Liver (tissue), 9 donors: ENCODE measurements around the gene GANC. TPM values are rescaled to one million over a fixed set of nuclear protein-coding genes. Genes with fewer than 3 reads are reported as not detected.

Experiments
- DNase-seq: peaks from one replicate; pipeline ENCODE4 v3.0.0-alpha.2; 2017; ENCODE audit warnings: low spot score
- H3K27ac ChIP-seq, 2 donors: one replicate each; pipeline ENCODE4 v1.7.0; 2013; ENCODE audit warnings: inconsistent platforms in 2 of 2, low read length in 2 of 2, control low read depth in 1 of 2, low read depth in 1 of 2, mild to moderate bottlenecking in 1 of 2
- H3K27me3 ChIP-seq, 4 donors: one replicate each; pipeline versions ENCODE4 v1.6.1 to v1.7.0; 2013; ENCODE audit warnings: low read length in 3 of 4, inconsistent platforms in 1 of 4, mild to moderate bottlenecking in 1 of 4, moderate library complexity in 1 of 4; ENCODE audit not compliant: control insufficient read depth in 4 of 4, insufficient read depth in 4 of 4
- H3K36me3 ChIP-seq, 4 donors: one replicate each; pipeline versions ENCODE4 v1.6.1 to v1.7.0; 2013; ENCODE audit warnings: low read length in 3 of 4, mild to moderate bottlenecking in 3 of 4, low read depth in 1 of 4, moderate library complexity in 1 of 4; ENCODE audit not compliant: control insufficient read depth in 4 of 4, insufficient read depth in 3 of 4
- H3K4me1 ChIP-seq, 4 donors: one replicate each; pipeline versions ENCODE4 v1.6.1 to v1.7.0; 2013; ENCODE audit warnings: low read length in 3 of 4, mild to moderate bottlenecking in 3 of 4, moderate library complexity in 1 of 4; ENCODE audit not compliant: control insufficient read depth in 4 of 4, insufficient read depth in 4 of 4
- H3K4me3 ChIP-seq, 3 donors: one replicate each; pipeline versions ENCODE4 v1.6.1 to v1.7.0; 2013; ENCODE audit warnings: low read length in 3 of 3, control low read depth in 1 of 3, low read depth in 1 of 3, mild to moderate bottlenecking in 1 of 3
- H3K9ac ChIP-seq, 2 donors: one replicate each; pipeline ENCODE4 v1.7.0; 2013; ENCODE audit warnings: low read length in 2 of 2, mild to moderate bottlenecking in 2 of 2, moderate library complexity in 2 of 2, control low read depth in 1 of 2, low read depth in 1 of 2
- H3K9me3 ChIP-seq, 4 donors: one replicate each; pipeline versions ENCODE4 v1.6.1 to v1.7.0; 2013; ENCODE audit warnings: low read length in 3 of 4; ENCODE audit not compliant: control insufficient read depth in 4 of 4
- ATF3 ChIP-seq: IDR thresholded peaks from 2 replicates; pipeline ENCODE4 v1.6.1; 2016; ENCODE audit warnings: antibody characterized with exemption
- CTCF ChIP-seq: fragments of 150-350 bp; IDR thresholded peaks from 2 replicates; pipeline ENCODE4 v1.5.1; 2017; ENCODE audit warnings: improper control_type of control experiment, low read depth, low read length; ENCODE audit not compliant: missing input control
- EGR1 ChIP-seq, 2 donors: IDR thresholded peaks; 2 replicates each; pipeline ENCODE4 v1.6.1; 2016 to 2018; ENCODE audit warnings: antibody characterized with exemption in 2 of 2, low read depth in 2 of 2
- FOXA1 ChIP-seq: IDR thresholded peaks from 2 replicates; pipeline ENCODE4 v1.6.1; 2016; ENCODE audit warnings: antibody characterized with exemption
- FOXA2 ChIP-seq: IDR thresholded peaks from 2 replicates; pipeline ENCODE4 v1.6.1; 2016; ENCODE audit warnings: antibody characterized with exemption
- GABPA ChIP-seq, 2 donors: IDR thresholded peaks in 1 of 2; conservative IDR thresholded peaks in 1 of 2; 2 replicates each; pipeline ENCODE4 v1.6.1; 2016; ENCODE audit warnings: antibody characterized with exemption in 2 of 2, mild to moderate bottlenecking in 1 of 2, moderate library complexity in 1 of 2
- HNF4A ChIP-seq, 2 donors: conservative IDR thresholded peaks; 2 replicates each; pipeline ENCODE4 v1.6.1; 2016; ENCODE audit warnings: antibody characterized with exemption in 2 of 2, mild to moderate bottlenecking in 2 of 2
- HNF4G ChIP-seq: IDR thresholded peaks from 2 replicates; pipeline ENCODE4 v1.6.1; 2016; ENCODE audit warnings: antibody characterized with exemption
- JUND ChIP-seq, 2 donors: IDR thresholded peaks; 2 replicates each; pipeline ENCODE4 v1.6.1; 2016; ENCODE audit warnings: antibody characterized with exemption in 2 of 2
- MAX ChIP-seq: IDR thresholded peaks from 2 replicates; pipeline ENCODE4 v1.6.1; 2016; ENCODE audit warnings: antibody characterized with exemption
- NR2F2 ChIP-seq: IDR thresholded peaks from 2 replicates; pipeline ENCODE4 v1.6.1; 2016; ENCODE audit warnings: antibody characterized with exemption
- RAD21 ChIP-seq, 2 donors: IDR thresholded peaks; 2 replicates each; pipeline ENCODE4 v1.6.1; 2016; ENCODE audit warnings: antibody characterized with exemption in 2 of 2, mild to moderate bottlenecking in 2 of 2
- REST ChIP-seq: IDR thresholded peaks from 2 replicates; pipeline ENCODE4 v1.6.1; 2016; ENCODE audit warnings: antibody characterized with exemption, mild to moderate bottlenecking
- RXRA ChIP-seq, 2 donors: IDR thresholded peaks; 2 replicates each; pipeline ENCODE4 v1.6.1; 2017 to 2018; ENCODE audit warnings: antibody characterized with exemption in 2 of 2, mild to moderate bottlenecking in 1 of 2
- SP1 ChIP-seq: IDR thresholded peaks from 2 replicates; pipeline ENCODE4 v1.6.1; 2018; ENCODE audit warnings: antibody characterized with exemption, mild to moderate bottlenecking
- TAF1 ChIP-seq: conservative IDR thresholded peaks from 2 replicates; pipeline ENCODE4 v1.6.1; 2016; ENCODE audit warnings: antibody characterized with exemption, mild to moderate bottlenecking
- YY1 ChIP-seq: IDR thresholded peaks from 2 replicates; pipeline ENCODE4 v1.6.1; 2016; ENCODE audit warnings: antibody characterized with exemption, mild to moderate bottlenecking
- ZBTB33 ChIP-seq: IDR thresholded peaks from 2 replicates; pipeline ENCODE4 v1.6.1; 2016; ENCODE audit warnings: antibody characterized with exemption
- WGBS: extraction: QIAGEN DNeasy Blood & Tissue Kit; methylation state at CpG from one replicate; pipeline ENCODE4 v1.1.7; 2013; 5-methylcytosine and 5-hydroxymethylcytosine counted together
- polyA plus RNA-seq, 2 donors: library from polyadenylated mRNA; stranded (reverse) in 1 of 2; unstranded in 1 of 2; fragments of 200-250 nt in 1 of 2; fragments of >200 nt in 1 of 2; fragmentation: Nextera tagmentation in 1 of 2; extraction: Ambion mirVana in 1 of 2; gene quantifications; one replicate each; pipeline versions ENCODE4 v1.2.1 to v1.2.3, GENCODE V29; 2013 to 2015
- total RNA-seq, 2 donors: library from RNA; depleted of rRNA; stranded (reverse); fragments of >200 nt; gene quantifications; one replicate each; pipeline ENCODE4 v1.2.3, GENCODE V29; 2014
- donor health status: healthy.
- donor health status: healthy.
- donor health status: healthy.
- donor health status: healthy.
- donor health status: healthy.

GANC gene
- total and polyA plus RNA-seq, 4 donors: 4.8 to 28.9 (median 10.9) TPM

GRCh38 chr15:42352401-42352800 is 79.4 kb downstream of the GANC start:
- no peak for TF ChIP-seq YY1
- no peak for TF ChIP-seq SP1
- no peak for TF ChIP-seq FOXA1
- no peak for TF ChIP-seq FOXA2
- no peak overlapping the region for H3K4me3 ChIP-seq
- H3K27me3 ChIP-seq: no peaks in the 10 kb centered on the region
- no peak overlapping the region for H3K9ac ChIP-seq
- no peaks in the 10 kb centered on the region for H3K4me1 ChIP-seq
- H3K36me3 ChIP-seq: peaks cover 2 to 63% (median 44%) of the 10 kb centered on the region in 4 donors
- 93% methylated on average over 7 of the region's 7 CpGs for WGBS
- H3K9me3 ChIP-seq: no peaks in the 10 kb centered on the region
- DNase-seq: no peak
- H3K27ac ChIP-seq: no peak overlapping the region

GRCh38 chr15:42353061-42353460 is 80.1 kb downstream of the GANC start:
- Histone ChIP-seq H3K27me3 (no peaks in the 10 kb centered on the region), H3K4me1 (no peaks in the 10 kb centered on the region), H3K9me3 (no peaks in the 10 kb centered on the region), H3K4me3 (no peak overlapping the region), H3K27ac (no peak overlapping the region), H3K9ac (no peak overlapping the region), H3K36me3 (peaks cover 2 to 58% (median 46%) of the 10 kb centered on the region in 4 donors)
- no peak for TF ChIP-seq FOXA1
- no peak for TF ChIP-seq EGR1 (IDR thresholded peaks at IDR 0.05; ENCODE audit: low read depth in 2 of 2)
- TF ChIP-seq RXRA (IDR thresholded peaks at IDR 0.05): no peak
- TF ChIP-seq HNF4A (conservative IDR thresholded peaks at IDR 0.05): no peak
- no peak for TF ChIP-seq JUND (IDR thresholded peaks at IDR 0.05)
- no peak for TF ChIP-seq RAD21 (IDR thresholded peaks at IDR 0.05)
- TF ChIP-seq ZBTB33: no peak
- TF ChIP-seq GABPA (IDR thresholded peaks at IDR 0.05 in 1 of 2, conservative IDR thresholded peaks at IDR 0.05 in 1 of 2): no peak
- no peak for TF ChIP-seq CTCF
- no peak for TF ChIP-seq YY1
- TF ChIP-seq FOXA2: no peak
- no peak for TF ChIP-seq HNF4G
- TF ChIP-seq ATF3: no peak
- no peak for TF ChIP-seq NR2F2
- TF ChIP-seq REST: no peak
- TF ChIP-seq MAX: no peak
- TF ChIP-seq TAF1: no peak
- no peak for TF ChIP-seq SP1
- no peak for DNase-seq
- 94% methylated on average over 6 of the region's 6 CpGs for WGBS
